HG02884 (cell line): ENCODE results near the gene KCTD18.

Experiments used
- ATAC-seq: cut with Tn5 transposase; IDR thresholded peaks from one replicate; pipeline ENCODE4 v1.9.1; 2021; ENCODE audit warnings: mild to moderate bottlenecking, moderate library complexity; ENCODE audit not compliant: unreplicated experiment

The KCTD18 gene

GRCh38 chr2:200509612-200510433 is at the start of gene KCTD18:
TSS of gene KCTD18 (minus strand) at chr2:200510068. CDS start at chr2:200507016, 3,052 bp downstream.
- ATAC-seq = peak; percentile 95

DNA sequence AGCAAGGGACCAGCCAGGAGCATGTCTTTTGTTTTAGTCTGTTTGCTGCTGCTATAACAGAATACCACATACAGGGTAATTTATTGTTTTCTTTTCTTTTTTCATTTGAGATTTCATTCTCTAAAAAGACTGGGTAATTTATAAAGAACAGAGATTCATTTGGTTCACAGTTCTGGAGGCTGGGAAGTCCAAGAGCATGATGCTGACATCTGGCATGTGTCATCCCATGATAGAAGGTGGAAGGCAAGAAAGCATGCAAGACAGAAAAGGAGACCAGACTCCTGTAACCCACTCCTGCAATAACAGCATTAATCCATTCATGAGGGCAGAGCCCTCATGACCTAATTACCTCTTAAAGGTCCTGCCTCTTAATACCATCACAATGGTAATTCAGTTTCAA is 30.9 kb upstream of the KCTD18 start:
- ATAC-seq = no peak

- no peak for ATAC-seq
Measured at GRCh38 chr2:200538139-200538538, 28.3 kb upstream of the KCTD18 start.

DNA sequence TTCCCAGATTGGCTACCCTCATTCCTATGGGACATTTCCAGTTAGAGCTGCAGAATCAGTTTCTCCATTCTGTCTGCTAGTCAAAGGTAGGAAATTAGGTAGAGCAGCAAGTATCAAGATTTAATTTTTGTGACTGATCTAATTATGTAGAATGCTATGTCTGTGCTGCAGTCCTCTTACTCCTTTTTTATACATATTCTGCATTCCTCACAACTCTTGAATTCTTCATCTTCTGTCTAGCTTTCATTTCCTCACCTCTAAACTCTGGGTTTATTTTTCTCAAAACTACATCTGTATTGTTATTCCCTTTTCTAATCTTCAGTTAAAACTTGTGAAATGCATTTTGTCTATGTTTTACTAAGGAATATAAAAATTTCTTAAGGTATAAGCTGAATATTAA is 24.7 kb upstream of the KCTD18 start:
- ATAC-seq = no peak

GRCh38 chr2:200533754-200534153 is 23.9 kb upstream of the KCTD18 start:
- no peak for ATAC-seq

DNA sequence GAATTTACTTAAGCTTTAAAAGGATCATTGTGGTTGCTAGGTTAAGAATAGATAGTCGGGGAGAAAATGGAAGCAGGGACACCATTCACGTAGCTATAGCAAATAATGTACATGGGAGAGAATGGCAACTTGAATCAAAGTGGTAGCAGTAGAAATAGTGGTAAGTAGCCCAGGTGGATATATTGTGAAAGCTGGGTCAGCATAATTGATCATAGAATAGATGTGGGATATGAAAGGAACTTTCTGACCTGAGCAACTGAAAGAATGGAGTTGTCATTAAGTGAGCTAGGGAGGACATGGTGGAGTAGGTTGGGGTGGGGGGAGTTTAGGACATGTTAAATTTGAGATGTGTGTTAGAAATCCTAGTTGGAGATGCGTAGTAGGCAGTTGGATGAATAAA is 18.4 kb upstream of the KCTD18 start:
- ATAC-seq = no peak

- peak; percentile 99 for ATAC-seq
Measured at GRCh38 chr2:200525882-200526651, 16.2 kb upstream of the KCTD18 start, which contains the start of gene SGO2. TSS of gene SGO2 (plus strand) at chr2:200526207. CDS start at chr2:200532976, 6,769 bp downstream.

GRCh38 chr2:200525551-200525881 is 15.6 kb upstream of the KCTD18 start:
- no peak for ATAC-seq

DNA sequence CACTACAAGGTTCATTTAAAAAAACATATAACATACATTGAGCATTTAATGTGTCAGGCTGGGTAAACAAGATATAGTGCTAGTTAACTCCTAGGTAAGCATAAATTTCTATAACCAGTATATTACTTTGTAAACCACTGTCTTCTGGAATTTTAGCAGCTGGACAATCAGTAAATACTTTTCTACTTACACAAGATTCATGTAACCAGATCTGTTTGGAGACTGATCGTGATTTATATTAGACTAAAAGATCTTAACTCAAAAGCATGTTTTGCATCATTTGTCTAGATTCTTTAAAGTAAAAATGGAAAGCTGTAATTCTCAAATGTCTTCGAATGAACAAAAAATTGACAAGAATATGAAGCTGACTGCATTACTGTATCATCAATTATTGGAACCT is 15.2 kb upstream of the KCTD18 start:
- ATAC-seq = no peak

GRCh38 chr2:200523604-200524003 is 13.7 kb upstream of the KCTD18 start:
- no peak for ATAC-seq

DNA sequence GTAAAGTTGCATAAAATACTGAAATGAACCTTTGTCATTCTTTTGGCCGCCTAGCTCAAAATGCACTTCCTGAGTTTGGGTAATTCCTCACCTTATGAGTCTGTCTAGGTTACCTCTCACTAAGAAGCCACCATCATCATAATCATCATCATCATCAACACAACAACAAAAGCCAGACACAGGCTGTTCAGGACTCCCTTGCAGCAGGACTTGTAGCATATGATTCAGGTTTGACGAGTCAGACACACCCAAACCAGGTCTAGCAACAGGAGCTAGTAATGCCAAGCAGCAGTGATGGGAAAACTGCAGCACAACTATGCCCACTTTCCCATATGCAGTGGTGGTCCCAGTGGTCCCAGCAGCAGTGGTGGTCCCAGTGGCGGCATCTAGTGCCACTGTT is 13.3 kb upstream of the KCTD18 start:
- ATAC-seq = no peak

DNA sequence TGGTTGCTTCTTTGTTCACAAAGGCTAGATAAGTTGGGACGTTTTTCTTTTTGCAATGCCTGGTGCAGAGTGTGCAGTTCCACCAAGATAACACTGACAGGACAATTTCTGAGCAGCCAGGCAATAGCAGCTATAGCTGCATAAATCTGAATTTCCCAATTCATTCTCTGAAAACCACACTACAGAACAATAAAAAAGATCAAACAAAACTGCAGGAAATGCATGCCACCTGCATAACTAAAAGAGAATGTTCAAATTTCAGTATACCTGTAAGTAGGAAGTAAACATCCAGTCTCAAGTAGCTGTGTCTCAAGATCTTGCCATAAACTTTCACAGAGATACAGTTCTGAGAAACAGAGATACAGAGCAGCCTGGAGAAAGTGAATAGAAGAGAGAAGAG is 5.3 kb upstream of the KCTD18 start:
- no peak for ATAC-seq

- ATAC-seq = peak; percentile 6
Measured at GRCh38 chr2:200509235-200509611, 645 bp downstream of the KCTD18 start.

GRCh38 chr2:200507179-200507578 is 2.7 kb downstream of the KCTD18 start:
- ATAC-seq = no peak

GRCh38 chr2:200506679-200507078 is 3.2 kb downstream of the KCTD18 start:
- ATAC-seq = no peak

DNA sequence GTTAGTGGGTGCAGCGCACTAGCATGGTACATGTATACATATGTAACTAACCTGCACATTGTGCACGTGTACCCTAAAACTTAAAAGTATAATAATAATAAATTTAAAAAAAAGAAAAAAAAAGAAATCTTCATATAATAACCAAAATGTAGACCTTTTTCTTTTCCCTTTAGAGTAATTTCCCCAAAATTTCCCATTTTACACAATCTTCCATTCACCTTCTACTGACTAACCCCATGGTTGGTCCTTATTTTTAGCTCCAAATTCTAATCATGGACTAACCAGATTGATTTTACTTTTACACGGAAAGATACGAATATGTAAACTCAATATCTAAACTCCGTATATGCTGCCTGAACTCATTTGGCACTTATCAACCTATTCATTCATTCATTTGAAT is 7.7 kb downstream of the KCTD18 start:
- no peak for ATAC-seq

DNA sequence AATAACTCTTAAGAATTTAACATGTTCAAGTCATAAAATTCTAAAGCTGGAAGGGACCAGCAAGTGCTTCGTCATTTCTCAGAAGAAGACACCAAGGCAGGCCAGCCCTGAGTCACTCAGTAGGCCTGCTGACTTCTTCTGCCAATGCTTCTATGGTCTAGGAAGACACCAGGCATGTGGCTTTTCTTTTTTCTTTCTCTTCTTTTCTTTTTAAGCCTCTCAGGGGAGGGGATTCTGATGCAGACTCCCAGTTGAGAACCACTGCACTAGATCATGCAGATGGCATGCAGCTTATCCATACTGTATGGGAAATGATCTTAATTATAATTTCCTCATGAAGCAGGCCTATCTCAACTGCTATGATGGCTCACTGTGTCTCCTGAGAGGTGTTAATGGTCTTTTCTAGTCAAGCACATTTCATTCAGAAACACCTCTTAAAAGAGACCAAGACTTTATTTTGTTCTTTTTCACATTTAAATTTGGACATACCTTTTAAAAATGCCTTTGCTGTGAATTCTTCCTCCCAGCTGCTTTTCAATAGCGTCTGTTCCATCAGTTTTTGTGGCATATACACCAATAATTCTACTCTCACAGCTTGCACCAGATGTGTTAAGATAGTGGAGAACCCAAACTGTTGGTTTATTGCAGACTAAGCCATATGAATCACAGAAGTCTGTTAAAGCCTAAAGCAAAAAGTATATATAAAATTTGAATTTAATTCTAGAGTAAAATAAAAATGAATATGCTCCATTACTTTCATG is 11.3 kb downstream of the KCTD18 start:
- ATAC-seq = no peak

DNA sequence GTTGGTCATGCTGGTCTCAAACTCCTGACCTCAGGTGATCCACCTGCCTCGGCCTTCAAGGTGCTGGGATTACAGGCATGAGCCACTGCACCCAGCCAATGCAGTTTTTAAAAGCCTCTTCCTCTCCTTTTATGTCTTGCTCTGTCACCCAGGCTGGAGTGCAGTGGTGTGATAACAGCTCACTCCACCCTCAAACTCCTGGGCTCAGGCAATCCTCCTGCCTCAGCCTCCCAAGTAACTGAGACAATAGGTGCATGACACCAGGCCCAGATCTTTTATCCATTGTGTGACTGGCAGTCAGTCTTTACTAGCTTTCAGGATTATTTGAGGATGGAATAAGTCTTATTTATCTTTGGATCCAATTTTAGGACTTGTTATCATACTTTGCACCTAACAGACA is 13.2 kb downstream of the KCTD18 start:
- no peak for ATAC-seq

GRCh38 chr2:200494048-200494447 is 15.8 kb downstream of the KCTD18 start:
- no peak for ATAC-seq

GRCh38 chr2:200492656-200493055 is 17.2 kb downstream of the KCTD18 start:
- ATAC-seq = no peak

DNA sequence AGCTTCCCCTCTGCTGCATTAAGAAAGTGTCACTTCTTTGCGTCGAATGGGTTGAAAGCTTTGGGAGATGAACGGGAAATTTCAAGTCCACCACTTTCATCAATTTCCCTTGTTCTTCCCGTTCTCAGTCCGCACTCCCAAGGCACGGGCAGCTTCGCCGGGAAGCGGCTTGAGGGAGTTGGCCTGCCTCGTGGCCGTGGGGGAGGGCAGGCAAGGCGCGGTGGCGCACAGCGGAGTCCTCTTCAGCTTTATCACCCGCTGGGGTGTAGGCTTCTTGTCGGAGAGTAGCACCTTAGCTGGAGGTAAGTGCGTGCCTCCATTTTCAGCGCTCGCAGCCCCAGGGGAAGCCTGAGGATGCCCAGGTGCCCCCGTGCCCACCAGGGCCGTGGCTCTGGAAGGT is 19.9 kb downstream of the KCTD18 start:
- ATAC-seq = no peak

GRCh38 chr2:200488169-200488568 is 21.7 kb downstream of the KCTD18 start:
- no peak for ATAC-seq
